IPS DF 4.7 (cell line): ENCODE results near the gene SWT1.
"Not testable (repeated sequence)": the region's sequence is repeated elsewhere in the genome, so short reads cannot be mapped to it uniquely, and the experiment has no call there.

Source experiments
- DNase-seq: peaks from one replicate; pipeline ENCODE4 v3.0.0-alpha.2; 2013; ENCODE audit warnings: low spot score; ENCODE audit errors: extremely low read depth

The SWT1 gene

GRCh38 chr1:185249563-185249962, 92.6 kb downstream of the SWT1 start:
- no peak for DNase-seq

GRCh38 chr1:185250063-185250462, 93.1 kb downstream of the SWT1 start:
- DNase-seq: no peak

- not testable (repeated sequence) for DNase-seq
These were observed 95.0 kb downstream of the SWT1 start for GRCh38 chr1:185251928-185252327.

- not testable (repeated sequence) for DNase-seq
These were observed 95.4 kb downstream of the SWT1 start for GRCh38 chr1:185252404-185252803.

GRCh38 chr1:185255595-185255994, 98.6 kb downstream of the SWT1 start:
- DNase-seq: not testable (repeated sequence)

GRCh38 chr1:185257116-185257949, 100.4 kb downstream of the SWT1 start:
- DNase-seq: not testable (repeated sequence)

GRCh38 chr1:185257950-185258208, 100.9 kb downstream of the SWT1 start:
- no peak for DNase-seq

GRCh38 chr1:185258676-185259075, 101.7 kb downstream of the SWT1 start:
- no peak for DNase-seq

GRCh38 chr1:185260611-185261010, 103.6 kb downstream of the SWT1 start:
- no peak for DNase-seq

GRCh38 chr1:185262151-185262550, 105.2 kb downstream of the SWT1 start:
- no peak for DNase-seq

GRCh38 chr1:185263292-185263691, 106.3 kb downstream of the SWT1 start:
- DNase-seq: no peak

- DNase-seq: no peak
These were observed 106.8 kb downstream of the SWT1 start for GRCh38 chr1:185263780-185264179.

GRCh38 chr1:185265314-185265713, 108.3 kb downstream of the SWT1 start:
- DNase-seq: no peak

GRCh38 chr1:185267301-185267700, 110.3 kb downstream of the SWT1 start:
- no peak for DNase-seq

- no peak for DNase-seq
These were observed 110.7 kb downstream of the SWT1 start for GRCh38 chr1:185267701-185268100.

- DNase-seq: no peak
These were observed 111.4 kb downstream of the SWT1 start for GRCh38 chr1:185268352-185268751.

GRCh38 chr1:185271921-185272320, 115.0 kb downstream of the SWT1 start:
- DNase-seq: no peak

GRCh38 chr1:185279571-185279970, 122.6 kb downstream of the SWT1 start:
- no peak for DNase-seq

GRCh38 chr1:185280589-185280988, 123.6 kb downstream of the SWT1 start:
- no peak for DNase-seq

GRCh38 chr1:185281245-185281644, 124.3 kb downstream of the SWT1 start:
- DNase-seq: no peak

- DNase-seq: no peak
These were observed 127.1 kb downstream of the SWT1 start for GRCh38 chr1:185284116-185284515.

- DNase-seq: no peak
These were observed 127.7 kb downstream of the SWT1 start for GRCh38 chr1:185284533-185285276.

GRCh38 chr1:185287451-185287850, 130.5 kb downstream of the SWT1 start:
- DNase-seq: no peak
